SH-SY5Y (cell line): ENCODE data around the gene OR4D1.

Experiments
- GATA2 ChIP-seq: IDR thresholded peaks from 2 replicates; pipeline ENCODE4 v1.6.1; 2011; ENCODE audit warnings: mild to moderate bottlenecking, low read depth, low read length
- GATA3 ChIP-seq: IDR thresholded peaks from 2 replicates; pipeline ENCODE4 v1.6.1; 2011; ENCODE audit warnings: low read depth, mild to moderate bottlenecking, low read length, moderate library complexity

GRCh38 chr17:58153046-58153445 is 4.9 kb downstream of the OR4D1 start:
- TF ChIP-seq GATA2 (no peak), GATA3 (no peak)
